A549 (cell line): Measurements from ENCODE around the gene POLE. TPM values are rescaled to one million over a fixed set of nuclear protein-coding genes. Genes with fewer than 3 reads are reported as not detected.

Source experiments
- ATAC-seq, 2 experiments: fragments of 200-7000 bp in 1 of 2; fragments of >200 bp in 1 of 2; cut with Nextera tagmentation in 1 of 2; cut with Tn5 transposase in 1 of 2; 3 replicates each; pipeline versions ENCODE4 v1.8.0 to v1.9.1; 2018 to 2020; ENCODE audit warnings: mild to moderate bottlenecking in 1 of 2, moderate library complexity in 1 of 2
- CTCF ChIA-PET: fragments of 300-600 bp; sonication (Branson Sonifier 250); formaldehyde crosslinking; extraction: SDS; loops from one replicate; lab custom pipeline; 2021; ENCODE audit warnings: antibody characterized with exemption, inconsistent platforms; lab: Yijun Ruan, JAX
- POLR2A ChIA-PET: fragments of 350-600 bp; formaldehyde crosslinking; extraction: SDS; loops from one replicate; lab custom pipeline; 2021; ENCODE audit warnings: antibody characterized with exemption, inconsistent platforms; lab: Yijun Ruan, JAX
- DNase-seq, 2 experiments: peaks; one replicate each; pipeline versions ENCODE4 v3.0.0 to v3.0.0-alpha.2; 2011 to 2016; ENCODE audit warnings: low read depth in 1 of 2, low spot score in 1 of 2
- FAIRE-seq: peaks from 2 replicates; lab custom pipeline; 2011; peaks lifted over from hg19 to GRCh38; lab: Jason Lieb, UNC
- H3K27ac ChIP-seq, 2 experiments: fragments of >200 bp; sonication (Bioruptor Twin); formaldehyde crosslinking; 3 replicates each; pipeline ENCODE4 v1.5.1; 2016 to 2017
- H3K4me1 ChIP-seq: fragments of >200 bp; sonication (Bioruptor Twin); formaldehyde crosslinking; 3 replicates; pipeline ENCODE4 v1.6.1; 2016
- H3K4me2 ChIP-seq: fragments of >200 bp; sonication (Bioruptor Twin); formaldehyde crosslinking; 3 replicates; pipeline ENCODE4 v1.6.1; 2016
- H3K4me3 ChIP-seq: fragments of >200 bp; sonication (Bioruptor Twin); formaldehyde crosslinking; 3 replicates; pipeline ENCODE4 v1.5.1; 2016
- H3K9me3 ChIP-seq: fragments of >200 bp; sonication (Bioruptor Twin); formaldehyde crosslinking; 3 replicates; pipeline ENCODE4 v1.6.1; 2016
- BHLHE40 ChIP-seq: IDR thresholded peaks from 2 replicates; pipeline ENCODE4 v1.6.1; 2012; ENCODE audit warnings: low read depth, low read length, inconsistent platforms
- CHD4 ChIP-seq: fragments of 200-600 bp; sonication (generic); IDR thresholded peaks from 2 replicates; pipeline ENCODE4 v1.6.1; 2016; ENCODE audit warnings: antibody characterized with exemption, mild to moderate bottlenecking, borderline replicate concordance
- EHMT2 ChIP-seq: fragments of 200-600 bp; sonication (generic); IDR thresholded peaks from 2 replicates; pipeline ENCODE4 v1.6.1; 2016; ENCODE audit warnings: antibody characterized with exemption, low read depth, mild to moderate bottlenecking, moderate library complexity
- ESRRA ChIP-seq: fragments of 150-350 bp; IDR thresholded peaks from 2 replicates; pipeline ENCODE4 v1.6.1; 2014; ENCODE audit warnings: mild to moderate bottlenecking, low read length, borderline replicate concordance
- GATA3 ChIP-seq: IDR thresholded peaks from 2 replicates; pipeline ENCODE4 v1.6.1; 2012; ENCODE audit warnings: borderline replicate concordance
- HDAC2 ChIP-seq: fragments of 200-600 bp; sonication (generic); IDR thresholded peaks from 2 replicates; pipeline ENCODE4 v1.6.1; 2016
- HEYL ChIP-seq: fragments of 250-450 bp; sonication (Bioruptor Pico); IDR thresholded peaks from 2 replicates; pipeline ENCODE4 v1.8.0; 2021; ENCODE audit warnings: mild to moderate bottlenecking, moderate library complexity
- KDM1A ChIP-seq: fragments of 200-600 bp; sonication (generic); IDR thresholded peaks from 2 replicates; pipeline ENCODE4 v1.6.1; 2016; ENCODE audit warnings: low read depth, mild to moderate bottlenecking
- KDM5A ChIP-seq: fragments of 200-600 bp; sonication (generic); IDR thresholded peaks from 2 replicates; pipeline ENCODE4 v1.6.1; 2016; ENCODE audit warnings: antibody characterized with exemption, mild to moderate bottlenecking
- NFE2L2 ChIP-seq: fragments of 150-350 bp; conservative IDR thresholded peaks from 2 replicates; pipeline ENCODE4 v1.6.1; 2014; ENCODE audit warnings: low read length
- NPAS2 ChIP-seq: fragments of 250-450 bp; sonication (Bioruptor Pico); IDR thresholded peaks from 2 replicates; pipeline ENCODE4 v1.8.0; 2022; ENCODE audit warnings: mild to moderate bottlenecking, moderate library complexity, borderline replicate concordance
- TFCP2L1 ChIP-seq: fragments of 250-450 bp; sonication (Bioruptor Pico); IDR thresholded peaks from 2 replicates; pipeline ENCODE4 v1.5.0; 2021; ENCODE audit warnings: mild to moderate bottlenecking
- TP53 ChIP-seq: fragments of 250-450 bp; sonication (Bioruptor Pico); IDR thresholded peaks from 2 replicates; pipeline ENCODE4 v1.5.0; 2021; ENCODE audit warnings: mild to moderate bottlenecking, moderate library complexity
- ZSCAN20 ChIP-seq: fragments of 250-450 bp; sonication (Bioruptor Pico); IDR thresholded peaks from 2 replicates; pipeline ENCODE4 v1.8.0; 2022; ENCODE audit warnings: mild to moderate bottlenecking, moderate library complexity
- WGBS: methylation state at CpG from one replicate; pipeline ENCODE4 v1.1.6; 2017; ENCODE audit errors: missing lambda C conversion rate; 5-methylcytosine and 5-hydroxymethylcytosine counted together
- polyA plus RNA-seq, 4 experiments: library from polyadenylated mRNA; depleted of rRNA in 3 of 4; stranded (reverse); fragments of >200 nt; fragmentation: RNase III in 1 of 4; extraction: RNeasy Plus Mini Kit Qiagen cat#74134 plus additional on column Dnase treatment in 1 of 4; gene quantifications; 2 replicates in 3 of 4; 3 replicates in 1 of 4; pipeline ENCODE4 v1.2.3, GENCODE V29; 2011 to 2017
- TF ChIP-seq, protein P1 (sequence below): fragments of 250-450 bp; sonication (Bioruptor Pico); IDR thresholded peaks from 2 replicates; pipeline ENCODE4 v1.5.0; 2021; ENCODE audit warnings: mild to moderate bottlenecking, moderate library complexity, borderline replicate concordance
- TF ChIP-seq, protein P2 (sequence below): fragments of 450-650 bp; IDR thresholded peaks from 2 replicates; pipeline ENCODE4 v1.6.1; 2014; ENCODE audit warnings: antibody characterized with exemption
- TF ChIP-seq, protein P3 (sequence below): IDR thresholded peaks from 2 replicates; pipeline ENCODE4 v1.6.1; 2012; ENCODE audit warnings: low read depth, borderline replicate concordance
- TF ChIP-seq, protein P4 (sequence below): fragments of 200-600 bp; sonication (generic); IDR thresholded peaks from 2 replicates; pipeline ENCODE4 v1.6.1; 2016; ENCODE audit warnings: antibody characterized with exemption, mild to moderate bottlenecking, moderate library complexity

POLE gene
- polyA plus RNA-seq, 2 of the 4 experiments (the other 2 are of a cell fraction): 28.9 to 67.2 TPM

DNA sequence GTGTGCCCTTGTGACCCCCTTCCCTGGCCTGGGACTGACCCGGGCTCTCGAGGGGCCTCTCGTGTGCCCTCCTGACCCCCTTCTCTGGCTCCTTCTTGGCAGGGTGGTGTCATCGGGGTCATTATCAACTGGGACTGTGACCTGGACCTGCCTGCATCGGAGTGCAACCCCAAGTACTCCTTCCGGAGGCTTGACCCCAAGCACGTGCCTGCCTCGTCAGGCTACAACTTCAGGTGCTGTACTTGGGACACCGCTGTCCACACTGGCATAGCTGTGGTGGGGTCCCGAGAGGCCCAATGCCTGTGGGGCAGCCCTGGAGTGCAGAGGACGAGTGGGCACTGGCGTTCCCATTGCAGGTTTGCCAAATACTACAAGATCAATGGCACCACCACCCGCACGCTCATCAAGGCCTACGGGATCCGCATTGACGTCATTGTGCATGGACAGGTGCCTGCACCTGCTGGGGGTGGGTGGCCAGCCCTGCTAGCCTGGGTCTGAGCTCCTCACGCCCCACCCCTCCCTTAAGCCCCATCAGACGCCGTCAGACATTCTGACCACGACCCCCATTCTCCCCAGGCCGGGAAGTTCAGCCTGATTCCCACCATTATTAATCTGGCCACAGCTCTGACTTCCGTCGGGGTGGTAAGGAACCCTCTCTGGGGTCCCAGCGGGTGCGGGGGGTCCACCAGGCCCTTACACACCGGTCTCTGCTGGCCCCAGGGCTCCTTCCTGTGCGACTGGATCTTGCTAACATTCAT is 66.1 kb downstream of the POLE start:
- peaks cover 10% of the 10 kb centered on the region for H3K4me1 ChIP-seq
- peaks cover 18% of the 10 kb centered on the region for H3K9me3 ChIP-seq
- ChIA-PET POLR2A (no interaction called here), CTCF (interaction anchor here (0.6 to 3.5 kb wide), 5 partner anchors 10 to 207 kb away, joined by 3 to 15 read pairs (median 4); no protein-coding TSS in a partner anchor)
- peak in 1 of 2 experiments; percentile 1; a peak in 1 of 6 replicates for ATAC-seq
- H3K27ac ChIP-seq: no peak overlapping the region
- 89% methylated on average over 25 of the region's 28 CpGs for WGBS
- FAIRE-seq: no peak
- no peak for DNase-seq
- TF ChIP-seq BHLHE40: no peak
- TF ChIP-seq HDAC2: no peak
- no peak for TF ChIP-seq KDM5A
- TF ChIP-seq NPAS2 (CRISPR knock-in tag): no peak
- TF ChIP-seq, protein P1, sequence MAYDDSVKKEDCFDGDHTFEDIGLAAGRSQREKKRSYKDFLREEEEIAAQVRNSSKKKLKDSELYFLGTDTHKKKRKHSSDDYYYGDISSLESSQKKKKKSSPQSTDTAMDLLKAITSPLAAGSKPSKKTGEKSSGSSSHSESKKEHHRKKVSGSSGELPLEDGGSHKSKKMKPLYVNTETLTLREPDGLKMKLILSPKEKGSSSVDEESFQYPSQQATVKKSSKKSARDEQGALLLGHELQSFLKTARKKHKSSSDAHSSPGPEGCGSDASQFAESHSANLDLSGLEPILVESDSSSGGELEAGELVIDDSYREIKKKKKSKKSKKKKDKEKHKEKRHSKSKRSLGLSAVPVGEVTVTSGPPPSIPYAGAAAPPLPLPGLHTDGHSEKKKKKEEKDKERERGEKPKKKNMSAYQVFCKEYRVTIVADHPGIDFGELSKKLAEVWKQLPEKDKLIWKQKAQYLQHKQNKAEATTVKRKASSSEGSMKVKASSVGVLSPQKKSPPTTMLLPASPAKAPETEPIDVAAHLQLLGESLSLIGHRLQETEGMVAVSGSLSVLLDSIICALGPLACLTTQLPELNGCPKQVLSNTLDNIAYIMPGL (CRISPR knock-in tag): no peak
- TF ChIP-seq KDM1A: no peak
- TF ChIP-seq ZSCAN20 (CRISPR knock-in tag): no peak
- TF ChIP-seq, protein P2, sequence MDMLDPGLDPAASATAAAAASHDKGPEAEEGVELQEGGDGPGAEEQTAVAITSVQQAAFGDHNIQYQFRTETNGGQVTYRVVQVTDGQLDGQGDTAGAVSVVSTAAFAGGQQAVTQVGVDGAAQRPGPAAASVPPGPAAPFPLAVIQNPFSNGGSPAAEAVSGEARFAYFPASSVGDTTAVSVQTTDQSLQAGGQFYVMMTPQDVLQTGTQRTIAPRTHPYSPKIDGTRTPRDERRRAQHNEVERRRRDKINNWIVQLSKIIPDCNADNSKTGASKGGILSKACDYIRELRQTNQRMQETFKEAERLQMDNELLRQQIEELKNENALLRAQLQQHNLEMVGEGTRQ: no peak
- TF ChIP-seq, protein P3, sequence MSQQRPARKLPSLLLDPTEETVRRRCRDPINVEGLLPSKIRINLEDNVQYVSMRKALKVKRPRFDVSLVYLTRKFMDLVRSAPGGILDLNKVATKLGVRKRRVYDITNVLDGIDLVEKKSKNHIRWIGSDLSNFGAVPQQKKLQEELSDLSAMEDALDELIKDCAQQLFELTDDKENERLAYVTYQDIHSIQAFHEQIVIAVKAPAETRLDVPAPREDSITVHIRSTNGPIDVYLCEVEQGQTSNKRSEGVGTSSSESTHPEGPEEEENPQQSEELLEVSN: no peak
- no peak for TF ChIP-seq TFCP2L1 (CRISPR knock-in tag)
- no peak for TF ChIP-seq TP53 (CRISPR knock-in tag)
- TF ChIP-seq, protein P4, sequence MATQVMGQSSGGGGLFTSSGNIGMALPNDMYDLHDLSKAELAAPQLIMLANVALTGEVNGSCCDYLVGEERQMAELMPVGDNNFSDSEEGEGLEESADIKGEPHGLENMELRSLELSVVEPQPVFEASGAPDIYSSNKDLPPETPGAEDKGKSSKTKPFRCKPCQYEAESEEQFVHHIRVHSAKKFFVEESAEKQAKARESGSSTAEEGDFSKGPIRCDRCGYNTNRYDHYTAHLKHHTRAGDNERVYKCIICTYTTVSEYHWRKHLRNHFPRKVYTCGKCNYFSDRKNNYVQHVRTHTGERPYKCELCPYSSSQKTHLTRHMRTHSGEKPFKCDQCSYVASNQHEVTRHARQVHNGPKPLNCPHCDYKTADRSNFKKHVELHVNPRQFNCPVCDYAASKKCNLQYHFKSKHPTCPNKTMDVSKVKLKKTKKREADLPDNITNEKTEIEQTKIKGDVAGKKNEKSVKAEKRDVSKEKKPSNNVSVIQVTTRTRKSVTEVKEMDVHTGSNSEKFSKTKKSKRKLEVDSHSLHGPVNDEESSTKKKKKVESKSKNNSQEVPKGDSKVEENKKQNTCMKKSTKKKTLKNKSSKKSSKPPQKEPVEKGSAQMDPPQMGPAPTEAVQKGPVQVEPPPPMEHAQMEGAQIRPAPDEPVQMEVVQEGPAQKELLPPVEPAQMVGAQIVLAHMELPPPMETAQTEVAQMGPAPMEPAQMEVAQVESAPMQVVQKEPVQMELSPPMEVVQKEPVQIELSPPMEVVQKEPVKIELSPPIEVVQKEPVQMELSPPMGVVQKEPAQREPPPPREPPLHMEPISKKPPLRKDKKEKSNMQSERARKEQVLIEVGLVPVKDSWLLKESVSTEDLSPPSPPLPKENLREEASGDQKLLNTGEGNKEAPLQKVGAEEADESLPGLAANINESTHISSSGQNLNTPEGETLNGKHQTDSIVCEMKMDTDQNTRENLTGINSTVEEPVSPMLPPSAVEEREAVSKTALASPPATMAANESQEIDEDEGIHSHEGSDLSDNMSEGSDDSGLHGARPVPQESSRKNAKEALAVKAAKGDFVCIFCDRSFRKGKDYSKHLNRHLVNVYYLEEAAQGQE: no peak
- no peak for TF ChIP-seq ESRRA
- TF ChIP-seq NFE2L2: no peak
- TF ChIP-seq CHD4: no peak
- no peak for TF ChIP-seq EHMT2
- no peak for TF ChIP-seq HEYL (CRISPR knock-in tag)
- no peak for TF ChIP-seq GATA3
- H3K4me2 ChIP-seq: no peak overlapping the region
- no peak overlapping the region for H3K4me3 ChIP-seq
